Neural progenitor cell (in vitro differentiated cells): Measurements from ENCODE around the gene ATOH8. TPM values are rescaled to one million over a fixed set of nuclear protein-coding genes. Genes with fewer than 3 reads are reported as not detected.

Experiments
- DNase-seq: peaks from one replicate; pipeline ENCODE4 v3.0.0-alpha.2; 2016; ENCODE audit warnings: low spot score
- H2AFZ ChIP-seq: fragments of 200-600 bp; sonication (generic); replicated peaks from 2 replicates; pipeline ENCODE4 v1.6.1; 2016; ENCODE audit warnings: antibody characterized with exemption
- H3F3A ChIP-seq: fragments of 200-600 bp; sonication (generic); 2 replicates; pipeline ENCODE4 v1.6.1; 2016; ENCODE audit warnings: antibody characterized with exemption, low read depth
- H3K27ac ChIP-seq: fragments of 200-600 bp; sonication (generic); 2 replicates; pipeline ENCODE4 v1.5.1; 2016; ENCODE audit warnings: mild to moderate bottlenecking
- H3K27me3 ChIP-seq: fragments of 200-600 bp; sonication (generic); 2 replicates; pipeline ENCODE4 v1.6.1; 2016; ENCODE audit warnings: mild to moderate bottlenecking, moderate library complexity
- H3K36me3 ChIP-seq: fragments of 200-600 bp; sonication (generic); 2 replicates; pipeline ENCODE4 v1.5.1; 2016
- H3K4me1 ChIP-seq: fragments of 200-600 bp; sonication (generic); 2 replicates; pipeline ENCODE4 v1.6.1; 2016; ENCODE audit warnings: mixed run types
- H3K4me2 ChIP-seq: fragments of 200-600 bp; sonication (generic); 2 replicates; pipeline ENCODE4 v1.6.1; 2016
- H3K4me3 ChIP-seq: fragments of 200-600 bp; sonication (generic); 2 replicates; pipeline ENCODE4 v1.5.1; 2016
- H3K79me2 ChIP-seq: fragments of 200-600 bp; sonication (generic); 2 replicates; pipeline ENCODE4 v1.6.1; 2016; ENCODE audit warnings: low read depth
- H3K9ac ChIP-seq: fragments of 200-600 bp; sonication (generic); 2 replicates; pipeline ENCODE4 v1.6.1; 2016
- H3K9me3 ChIP-seq: fragments of 200-600 bp; sonication (generic); 2 replicates; pipeline ENCODE4 v1.5.1; 2016; ENCODE audit warnings: low read depth
- H4K20me1 ChIP-seq: fragments of 200-600 bp; sonication (generic); 2 replicates; pipeline ENCODE4 v1.6.1; 2016; ENCODE audit warnings: low read depth
- H3K27ac Mint-ChIP-seq: 3 replicates; pipeline ENCODE4 v1.8.0; 2021; ENCODE audit warnings: mixed read lengths
- H3K27me3 Mint-ChIP-seq: 2 replicates; pipeline ENCODE4 v1.8.0; 2022; ENCODE audit warnings: low read depth, mild to moderate bottlenecking, inconsistent platforms, moderate library complexity, mixed read lengths; ENCODE audit not compliant: insufficient read depth
- H3K36me3 Mint-ChIP-seq: 3 replicates; pipeline ENCODE4 v1.8.0; 2021; ENCODE audit warnings: mixed read lengths
- H3K4me1 Mint-ChIP-seq: 3 replicates; pipeline ENCODE4 v1.8.0; 2021; ENCODE audit warnings: mixed read lengths
- H3K4me3 Mint-ChIP-seq: 3 replicates; pipeline ENCODE4 v1.8.0; 2021; ENCODE audit warnings: mild to moderate bottlenecking, moderate library complexity, mixed read lengths
- H3K9me3 Mint-ChIP-seq: 3 replicates; pipeline ENCODE4 v1.8.0; 2020; ENCODE audit warnings: mixed read lengths
- EZH2 ChIP-seq: fragments of 200-600 bp; sonication (generic); IDR thresholded peaks from 2 replicates; pipeline ENCODE4 v1.6.1; 2017; ENCODE audit warnings: antibody characterized with exemption, mild to moderate bottlenecking, moderate library complexity
- EZH2phosphoT487 ChIP-seq: fragments of 200-600 bp; sonication (generic); IDR thresholded peaks from 2 replicates; pipeline ENCODE4 v1.6.1; 2017; ENCODE audit warnings: antibody characterized with exemption
- total RNA-seq: library from RNA; depleted of rRNA; stranded (reverse); fragments of >200 nt; gene quantifications from 2 replicates; pipeline ENCODE4 v1.2.3, GENCODE V29; 2015; ENCODE audit warnings: low replicate concordance
- TF ChIP-seq, protein P1 (sequence below): fragments of 200-600 bp; sonication (generic); IDR thresholded peaks from 2 replicates; pipeline ENCODE4 v1.5.1; 2017; ENCODE audit warnings: antibody characterized with exemption, mild to moderate bottlenecking

ATOH8 gene
- total RNA-seq, 1 donor from 2014 or later, result not detected

DNA sequence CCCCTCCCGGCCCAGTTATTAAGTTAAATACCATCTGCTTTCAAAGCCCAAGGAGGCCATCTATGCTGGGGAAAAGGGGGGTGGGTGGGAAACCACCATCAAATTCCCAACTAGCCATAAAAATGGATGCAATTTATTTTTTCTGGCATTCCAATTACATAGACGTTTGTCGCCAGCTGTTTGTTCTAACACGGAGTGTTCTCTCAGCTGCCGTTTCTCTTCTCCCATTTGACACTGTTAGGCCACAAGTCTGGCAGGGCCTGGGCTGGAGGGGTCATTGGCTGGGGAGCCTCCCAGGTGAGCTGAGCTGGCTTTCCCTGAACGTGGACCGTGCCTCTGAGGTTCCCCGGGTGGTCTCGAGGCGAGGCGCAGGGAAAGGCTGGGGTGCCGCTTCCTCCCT, 16.6 kb downstream of the ATOH8 start:
- Mint-ChIP-seq H3K27me3 (peaks cover 3% of the 10 kb centered on the region), H3K9me3 (no peaks in the 10 kb centered on the region), H3K36me3 (peaks cover 8% of the 10 kb centered on the region), H3K4me1 (peaks cover 80% of the 10 kb centered on the region), H3K4me3 (no peak overlapping the region), H3K27ac (no peak overlapping the region)
- no peak overlapping the region for H3K4me2 ChIP-seq
- no peak overlapping the region for H2AFZ ChIP-seq
- H3K9me3 ChIP-seq, result no peaks in the 10 kb centered on the region
- no peaks in the 10 kb centered on the region for H3K36me3 ChIP-seq
- H3K4me3 ChIP-seq, result no peak overlapping the region
- TF ChIP-seq EZH2phosphoT487, result no peak
- no peak for TF ChIP-seq EZH2
- TF ChIP-seq, protein P1, sequence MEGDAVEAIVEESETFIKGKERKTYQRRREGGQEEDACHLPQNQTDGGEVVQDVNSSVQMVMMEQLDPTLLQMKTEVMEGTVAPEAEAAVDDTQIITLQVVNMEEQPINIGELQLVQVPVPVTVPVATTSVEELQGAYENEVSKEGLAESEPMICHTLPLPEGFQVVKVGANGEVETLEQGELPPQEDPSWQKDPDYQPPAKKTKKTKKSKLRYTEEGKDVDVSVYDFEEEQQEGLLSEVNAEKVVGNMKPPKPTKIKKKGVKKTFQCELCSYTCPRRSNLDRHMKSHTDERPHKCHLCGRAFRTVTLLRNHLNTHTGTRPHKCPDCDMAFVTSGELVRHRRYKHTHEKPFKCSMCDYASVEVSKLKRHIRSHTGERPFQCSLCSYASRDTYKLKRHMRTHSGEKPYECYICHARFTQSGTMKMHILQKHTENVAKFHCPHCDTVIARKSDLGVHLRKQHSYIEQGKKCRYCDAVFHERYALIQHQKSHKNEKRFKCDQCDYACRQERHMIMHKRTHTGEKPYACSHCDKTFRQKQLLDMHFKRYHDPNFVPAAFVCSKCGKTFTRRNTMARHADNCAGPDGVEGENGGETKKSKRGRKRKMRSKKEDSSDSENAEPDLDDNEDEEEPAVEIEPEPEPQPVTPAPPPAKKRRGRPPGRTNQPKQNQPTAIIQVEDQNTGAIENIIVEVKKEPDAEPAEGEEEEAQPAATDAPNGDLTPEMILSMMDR, result no peak
- DNase-seq, result no peak
- H3F3A ChIP-seq, result peaks cover 13% of the 10 kb centered on the region
- H3K4me1 ChIP-seq, result peaks cover 37% of the 10 kb centered on the region
- H3K27ac ChIP-seq, result no peak overlapping the region
- H3K79me2 ChIP-seq, result no peaks in the 10 kb centered on the region
- H3K9ac ChIP-seq, result no peak overlapping the region
- H3K27me3 ChIP-seq, result peaks cover 15% of the 10 kb centered on the region
- H4K20me1 ChIP-seq, result peaks cover 3% of the 10 kb centered on the region

DNA sequence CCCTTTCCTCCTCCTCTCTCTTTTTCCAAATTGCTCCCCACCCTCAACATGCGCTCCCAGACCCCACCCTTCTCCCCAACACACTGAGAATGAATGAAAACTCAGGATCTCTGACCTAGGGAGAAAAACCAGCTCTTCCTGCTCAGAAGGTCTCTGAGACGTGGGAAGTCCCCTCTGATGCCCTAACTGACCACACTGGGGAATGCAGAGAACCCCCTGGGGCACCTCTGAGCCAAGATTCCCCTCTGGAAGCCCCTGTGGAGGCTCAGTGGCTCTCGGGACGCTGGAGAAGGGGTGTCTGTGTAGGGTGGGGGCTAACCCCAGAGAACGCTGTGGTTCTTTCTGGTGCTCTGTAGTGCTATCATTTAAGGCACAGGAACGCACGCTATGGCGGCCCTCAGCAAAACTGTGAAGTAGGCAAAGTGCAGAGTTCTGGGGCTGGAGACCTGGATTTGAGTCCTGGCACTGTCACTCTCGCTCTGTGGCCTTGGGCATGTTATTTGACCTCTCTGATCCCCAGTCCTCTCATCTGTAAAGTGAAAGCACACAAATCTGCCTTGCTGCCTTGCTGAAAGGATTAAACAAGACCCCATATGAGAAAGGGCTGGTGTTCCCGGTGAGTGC, 17.1 kb downstream of the ATOH8 start:
- no peak for TF ChIP-seq EZH2phosphoT487
- TF ChIP-seq EZH2, result no peak
- TF ChIP-seq, protein P1, result no peak
- Mint-ChIP-seq H3K27me3 (no peaks in the 10 kb centered on the region), H3K27ac (no peak overlapping the region), H3K4me3 (no peak overlapping the region), H3K4me1 (peaks cover 75% of the 10 kb centered on the region), H3K9me3 (no peaks in the 10 kb centered on the region), H3K36me3 (peaks cover 8% of the 10 kb centered on the region)
- no peak for DNase-seq
- H3K79me2 ChIP-seq, result no peaks in the 10 kb centered on the region
- H3K4me3 ChIP-seq, result no peak overlapping the region
- peaks cover 12% of the 10 kb centered on the region for H3K27me3 ChIP-seq
- H3K4me2 ChIP-seq, result no peak overlapping the region
- H3K9me3 ChIP-seq, result no peaks in the 10 kb centered on the region
- peaks cover 8% of the 10 kb centered on the region for H3F3A ChIP-seq
- H3K9ac ChIP-seq, result no peak overlapping the region
- no peak overlapping the region for H3K27ac ChIP-seq
- H4K20me1 ChIP-seq, result peaks cover under 1% of the 10 kb centered on the region
- no peaks in the 10 kb centered on the region for H3K36me3 ChIP-seq
- H2AFZ ChIP-seq, result no peak overlapping the region
- peaks cover 32% of the 10 kb centered on the region for H3K4me1 ChIP-seq

DNA sequence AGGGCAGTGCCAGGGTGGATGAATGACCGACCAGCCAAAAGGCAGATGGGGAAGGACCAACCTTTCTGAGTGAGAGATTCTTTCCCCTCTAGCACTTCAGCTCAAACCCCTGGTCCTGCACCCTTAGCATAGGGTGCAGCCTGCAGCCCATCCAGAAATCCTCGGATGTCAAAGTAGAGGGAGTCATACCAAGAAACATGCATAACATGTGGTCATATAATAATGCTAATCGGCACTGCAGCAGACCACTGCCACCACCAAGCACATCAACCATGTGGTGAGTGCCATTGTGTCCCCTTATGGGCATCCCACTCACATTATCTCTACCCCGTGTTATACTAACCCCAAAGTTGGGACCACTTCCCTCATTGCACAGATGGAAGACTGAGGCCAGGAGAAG, 17.7 kb downstream of the ATOH8 start:
- H3K9me3 ChIP-seq, result no peaks in the 10 kb centered on the region
- H2AFZ ChIP-seq, result no peak overlapping the region
- H3K79me2 ChIP-seq, result no peaks in the 10 kb centered on the region
- H3K4me3 ChIP-seq, result no peak overlapping the region
- no peaks in the 10 kb centered on the region for H3K36me3 ChIP-seq
- DNase-seq, result no peak
- H3K27ac Mint-ChIP-seq, result peak overlapping the region; percentile 31
- peaks cover 26% of the 10 kb centered on the region for H3K4me1 ChIP-seq
- H3K36me3 Mint-ChIP-seq, result peaks cover 8% of the 10 kb centered on the region
- H3F3A ChIP-seq, result peaks cover 7% of the 10 kb centered on the region
- no peak overlapping the region for H3K27ac ChIP-seq
- TF ChIP-seq, protein P1, result no peak
- no peak for TF ChIP-seq EZH2phosphoT487
- no peak for TF ChIP-seq EZH2
- no peak overlapping the region for H3K9ac ChIP-seq
- H3K27me3 Mint-ChIP-seq, result no peaks in the 10 kb centered on the region
- H3K9me3 Mint-ChIP-seq, result no peaks in the 10 kb centered on the region
- H4K20me1 ChIP-seq, result no peaks in the 10 kb centered on the region
- no peak overlapping the region for H3K4me3 Mint-ChIP-seq
- peaks cover 6% of the 10 kb centered on the region for H3K27me3 ChIP-seq
- peaks cover 69% of the 10 kb centered on the region for H3K4me1 Mint-ChIP-seq
- H3K4me2 ChIP-seq, result no peak overlapping the region
